IMR-90 (cell line): ENCODE measurements around the gene FLNA. TPM values are rescaled to one million over a fixed set of nuclear protein-coding genes. Genes with fewer than 3 reads are reported as not detected.

Source experiments
- ATAC-seq: fragments of 200-7000 bp; cut with Tn5 transposase; 2 replicates; pipeline ENCODE4 v1.9.1; 2020; ENCODE audit warnings: low read depth, mild to moderate bottlenecking, moderate library complexity
- BruUV-seq: library from RNA; stranded (reverse); fragments of 400-500 nt; replicated peaks from 2 replicates; lab custom pipeline; 2021; lab: Mats Ljungman, UMichigan
- CTCF ChIA-PET: fragments of 300-600 bp; formaldehyde crosslinking; extraction: SDS; loops from one replicate; lab custom pipeline; 2021; ENCODE audit warnings: antibody characterized with exemption; lab: Yijun Ruan, JAX
- POLR2A ChIA-PET: fragments of 300-600 bp; sonication (Branson Sonifier 250); formaldehyde crosslinking; loops from one replicate; lab custom pipeline; 2022; ENCODE audit warnings: antibody characterized with exemption; ENCODE audit not compliant: unreplicated experiment; lab: Charles Lee
- DNase-seq: peaks from one replicate; pipeline ENCODE4 v3.0.0; 2013
- H2AFZ ChIP-seq: replicated peaks from 2 replicates; pipeline ENCODE3; 2013; ENCODE audit warnings: low read length, mild to moderate bottlenecking; ENCODE audit not compliant: poor library complexity
- H2AK5ac ChIP-seq: 2 replicates; pipeline ENCODE4 v1.6.1; 2013; ENCODE audit warnings: low read depth, low read length, inconsistent platforms
- H2AK9ac ChIP-seq: replicated peaks from 2 replicates; pipeline ENCODE3; 2013; ENCODE audit warnings: mild to moderate bottlenecking, low read depth, low read length, moderate library complexity; ENCODE audit not compliant: poor library complexity
- H2BK120ac ChIP-seq: 2 replicates; pipeline ENCODE4 v1.6.1; 2013; ENCODE audit warnings: low read depth, low read length, inconsistent platforms
- H2BK15ac ChIP-seq: 3 replicates; pipeline ENCODE4 v1.6.1; 2013; ENCODE audit warnings: low read depth, low read length, inconsistent platforms
- H2BK20ac ChIP-seq: 2 replicates; pipeline ENCODE4 v1.6.1; 2013; ENCODE audit warnings: low read depth, mild to moderate bottlenecking, inconsistent platforms, low read length, moderate library complexity
- H2BK5ac ChIP-seq: 2 replicates; pipeline ENCODE4 v1.6.1; 2013; ENCODE audit warnings: mild to moderate bottlenecking, low read depth, low read length, inconsistent platforms; ENCODE audit not compliant: poor library complexity, severe bottlenecking
- H3K14ac ChIP-seq: replicated peaks from 2 replicates; pipeline ENCODE4 v1.6.1; 2013; ENCODE audit warnings: low read depth, low read length, inconsistent platforms
- H3K18ac ChIP-seq: 2 replicates; pipeline ENCODE4 v1.6.1; 2013; ENCODE audit warnings: low read depth, low read length, control low read depth
- H3K23ac ChIP-seq: 2 replicates; pipeline ENCODE4 v1.6.1; 2013; ENCODE audit warnings: low read depth, low read length, inconsistent platforms
- H3K27ac ChIP-seq: 2 replicates; pipeline ENCODE4 v1.5.1; 2013; ENCODE audit warnings: mild to moderate bottlenecking, control low read depth, low read length; ENCODE audit not compliant: insufficient read depth
- H3K27me3 ChIP-seq: 2 replicates; pipeline ENCODE4 v1.6.1; 2013; ENCODE audit warnings: low read length; ENCODE audit not compliant: control insufficient read depth, insufficient read depth
- H3K36me3 ChIP-seq: 2 replicates; pipeline ENCODE4 v1.6.1; 2013; ENCODE audit warnings: low read length, mixed read lengths; ENCODE audit not compliant: control insufficient read depth, insufficient read depth
- H3K4ac ChIP-seq: 2 replicates; pipeline ENCODE4 v1.6.1; 2013; ENCODE audit warnings: low read depth, low read length, inconsistent platforms
- H3K4me1 ChIP-seq: 2 replicates; pipeline ENCODE4 v1.6.1; 2013; ENCODE audit warnings: low read length, mixed read lengths; ENCODE audit not compliant: control insufficient read depth, insufficient read depth
- H3K4me2 ChIP-seq: 2 replicates; pipeline ENCODE4 v1.6.1; 2013; ENCODE audit warnings: low read depth, mild to moderate bottlenecking, control low read depth, low read length, moderate library complexity
- H3K4me3 ChIP-seq: 2 replicates; pipeline ENCODE4 v1.5.1; 2013; ENCODE audit warnings: low read depth, mild to moderate bottlenecking, control low read depth, low read length, moderate library complexity; ENCODE audit not compliant: insufficient read depth
- H3K56ac ChIP-seq: 2 replicates; pipeline ENCODE4 v1.6.1; 2013; ENCODE audit warnings: low read length, inconsistent platforms; ENCODE audit not compliant: insufficient read depth; ENCODE audit errors: extremely low read depth
- H3K79me1 ChIP-seq, 2 experiments: 2 replicates each; pipeline ENCODE4 v1.6.1; 2013; ENCODE audit warnings: low read length in 2 of 2, inconsistent platforms in 1 of 2, low read depth in 1 of 2
- H3K9ac ChIP-seq: 2 replicates; pipeline ENCODE4 v1.6.1; 2013; ENCODE audit warnings: low read depth, low read length, control low read depth
- H3K9me1 ChIP-seq: 2 replicates; pipeline ENCODE4 v1.6.1; 2013; ENCODE audit warnings: low read length, inconsistent platforms; ENCODE audit not compliant: insufficient read depth
- H3K9me3 ChIP-seq: 2 replicates; pipeline ENCODE4 v1.6.1; 2013; ENCODE audit warnings: low read length; ENCODE audit not compliant: control insufficient read depth, insufficient read depth
- H4K20me1 ChIP-seq: 2 replicates; pipeline ENCODE4 v1.6.1; 2013; ENCODE audit warnings: low read length, inconsistent platforms; ENCODE audit not compliant: insufficient read depth
- H4K5ac ChIP-seq: 2 replicates; pipeline ENCODE4 v1.6.1; 2013; ENCODE audit warnings: mild to moderate bottlenecking, low read depth, low read length, control low read depth
- H4K8ac ChIP-seq, 2 experiments: 2 replicates each; pipeline ENCODE4 v1.6.1; 2013; ENCODE audit warnings: low read depth in 2 of 2, low read length in 2 of 2, control low read depth in 1 of 2, inconsistent platforms in 1 of 2
- H4K91ac ChIP-seq: 2 replicates; pipeline ENCODE4 v1.6.1; 2013; ENCODE audit warnings: low read depth, low read length, inconsistent platforms; ENCODE audit not compliant: insufficient read depth
- BHLHE40 ChIP-seq: fragments of 150-350 bp; IDR thresholded peaks from 2 replicates; pipeline ENCODE4 v1.6.1; 2016; ENCODE audit warnings: mild to moderate bottlenecking, low read depth, low read length
- CEBPB ChIP-seq: IDR thresholded peaks from 2 replicates; pipeline ENCODE4 v1.6.1; 2012; ENCODE audit warnings: low read depth, low read length, improper control_type of control experiment
- CHD1 ChIP-seq: IDR thresholded peaks from 2 replicates; pipeline ENCODE4 v1.6.1; 2012; ENCODE audit warnings: low read depth, low read length, improper control_type of control experiment
- CTCF ChIP-seq: conservative IDR thresholded peaks from 2 replicates; pipeline ENCODE4 v1.5.1; 2012; ENCODE audit warnings: mild to moderate bottlenecking, low read depth, low read length, improper control_type of control experiment
- FOS ChIP-seq: fragments of 150-350 bp; IDR thresholded peaks from 2 replicates; pipeline ENCODE4 v1.6.1; 2016; ENCODE audit warnings: low read depth, low read length
- MAFK ChIP-seq: IDR thresholded peaks from 2 replicates; pipeline ENCODE4 v1.6.1; 2012; ENCODE audit warnings: low read depth, low read length, improper control_type of control experiment
- MAZ ChIP-seq: IDR thresholded peaks from 2 replicates; pipeline ENCODE4 v1.6.1; 2012; ENCODE audit warnings: low read depth, mild to moderate bottlenecking, low read length, improper control_type of control experiment, moderate library complexity, borderline replicate concordance
- NFE2L2 ChIP-seq: fragments of 150-350 bp; IDR thresholded peaks from 2 replicates; pipeline ENCODE4 v1.6.1; 2016; ENCODE audit warnings: low read depth, mild to moderate bottlenecking, low read length
- POLR2A ChIP-seq: IDR thresholded peaks from 2 replicates; pipeline ENCODE4 v1.6.1; 2012; ENCODE audit warnings: mild to moderate bottlenecking, low read depth, low read length
- RAD21 ChIP-seq: IDR thresholded peaks from 2 replicates; pipeline ENCODE4 v1.6.1; 2012; ENCODE audit warnings: low read length, improper control_type of control experiment
- RCOR1 ChIP-seq: IDR thresholded peaks from 2 replicates; pipeline ENCODE4 v1.6.1; 2012; ENCODE audit warnings: mild to moderate bottlenecking, low read length, improper control_type of control experiment; ENCODE audit not compliant: insufficient replicate concordance
- RFX5 ChIP-seq: IDR thresholded peaks from 2 replicates; pipeline ENCODE4 v1.8.0; 2012; ENCODE audit warnings: low read depth, mild to moderate bottlenecking, low read length, moderate library complexity
- SMC3 ChIP-seq: fragments of 150-350 bp; IDR thresholded peaks from 2 replicates; pipeline ENCODE4 v1.6.1; 2016; ENCODE audit warnings: low read depth, mild to moderate bottlenecking, antibody characterized with exemption, low read length, moderate library complexity
- USF2 ChIP-seq: fragments of 150-350 bp; IDR thresholded peaks from 2 replicates; pipeline ENCODE4 v1.6.1; 2017; ENCODE audit warnings: mild to moderate bottlenecking, antibody characterized with exemption, low read length, low read depth
- WGBS, 2 experiments: methylation state at CpG; one replicate each; pipeline versions ENCODE4 v1.1.5 to v1.1.7; 2013; ENCODE audit warnings: missing lambda C conversion rate in 2 of 2; ENCODE audit not compliant: insufficient read length in 1 of 2; ENCODE audit errors: extremely low coverage in 2 of 2; 5-methylcytosine and 5-hydroxymethylcytosine counted together
- dilution Hi-C: fragments of 300-500 bp; cut with HindIII; formaldehyde crosslinking; loops from one replicate; pipeline ENCODE4 v1.14.3; 2018; ENCODE audit warnings: low sequenced_read_pairs; ENCODE audit not compliant: unreplicated experiment
- in situ Hi-C: fragments of 300-500 bp; cut with MboI; formaldehyde crosslinking; loops from 3 replicates; pipeline ENCODE4 v1.14.3; 2019; ENCODE audit warnings: low sequenced_read_pairs, inconsistent platforms, mixed read lengths
- intact Hi-C: fragments of 100-400 bp; cut with micrococcal nuclease; formaldehyde crosslinking; loops from 2 replicates; pipeline ENCODE4 v1.10.0; 2022
- polyA plus RNA-seq, 3 experiments: library from polyadenylated mRNA; depleted of rRNA; stranded (reverse); fragments of >200 nt; gene quantifications; 2 replicates each; pipeline ENCODE4 v1.2.3, GENCODE V29; 2012; ENCODE audit warnings: low replicate concordance in 1 of 3
- total RNA-seq: library from RNA; depleted of rRNA; stranded (reverse); fragments of >200 nt; gene quantifications from 2 replicates; pipeline ENCODE4 v1.2.3, GENCODE V29; 2012

The FLNA gene
- total and polyA plus RNA-seq, 2 of the 4 experiments (the other 2 are of a cell fraction): 1,356 to 1,357 TPM

GRCh38 chrX:154315416-154315815 is 59.0 kb downstream of the FLNA start:
- Histone ChIP-seq H2BK15ac (no peak overlapping the region), H2BK5ac (no peak overlapping the region), H3K56ac (no peak overlapping the region), H3K36me3 (no peaks in the 10 kb centered on the region), H3K4me3 (no peak overlapping the region), H2AFZ (no peak overlapping the region), H4K20me1 (no peaks in the 10 kb centered on the region), H3K79me1 (no peaks in the 10 kb centered on the region), H3K18ac (no peak overlapping the region), H2BK120ac (no peak overlapping the region), H3K4ac (no peak overlapping the region), H3K4me2 (no peak overlapping the region), H3K9ac (no peak overlapping the region), H3K4me1 (no peaks in the 10 kb centered on the region), H4K91ac (no peak overlapping the region), H3K23ac (no peak overlapping the region), H3K14ac (no peak overlapping the region), H3K27me3 (peaks cover 16% of the 10 kb centered on the region; the same call in 1 of the 2 replicates), H3K27ac (no peak overlapping the region), H3K9me3 (no peaks in the 10 kb centered on the region), H2AK5ac (no peak overlapping the region), H4K8ac (no peak overlapping the region), H4K5ac (no peak overlapping the region), H2AK9ac (no peak overlapping the region), H2BK20ac (no peak overlapping the region), H3K9me1 (no peaks in the 10 kb centered on the region)
- ChIA-PET POLR2A (no interaction called here), CTCF (no interaction called here)
- no peak for ATAC-seq
- no peak for TF ChIP-seq MAFK
- TF ChIP-seq MAZ: no peak
- no peak for TF ChIP-seq USF2
- no peak for TF ChIP-seq NFE2L2
- TF ChIP-seq POLR2A: no peak
- TF ChIP-seq FOS: no peak
- no peak for TF ChIP-seq BHLHE40
- TF ChIP-seq CHD1: no peak
- no peak for TF ChIP-seq RCOR1
- TF ChIP-seq RAD21: no peak
- TF ChIP-seq CTCF: no peak
- no peak for TF ChIP-seq RFX5
- no peak for TF ChIP-seq CEBPB
- TF ChIP-seq SMC3: no peak
- no CpG with 5 or more reads among the region's 3 CpGs for WGBS, 2 experiments
- DNase-seq: no peak
- BruUV-seq: no TSS peak
- dilution Hi-C loops (no loop called here), in situ Hi-C loops (no loop called here), intact Hi-C loops (no loop called here)
